BJ (cell line): ENCODE data around the gene MED13. TPM values are rescaled to one million over a fixed set of nuclear protein-coding genes. Genes with fewer than 3 reads are reported as not detected.

Experiments
- CTCF ChIA-PET: fragments of 350-600 bp; formaldehyde crosslinking; extraction: SDS; loops from one replicate; lab custom pipeline; 2021; ENCODE audit warnings: antibody characterized with exemption, inconsistent platforms; lab: Yijun Ruan, JAX
- POLR2A ChIA-PET: fragments of 300-600 bp; sonication (Branson Sonifier 250); formaldehyde crosslinking; extraction: SDS; loops from one replicate; lab custom pipeline; 2021; ENCODE audit warnings: antibody characterized with exemption; lab: Charles Lee
- DNase-seq: peaks from one replicate; pipeline ENCODE4 v3.0.0-alpha.2; 2011; ENCODE audit warnings: low read depth
- H3K27me3 ChIP-seq: 2 replicates; pipeline ENCODE4 v1.6.0; 2011; ENCODE audit warnings: low read length; ENCODE audit not compliant: control insufficient read depth, insufficient read depth
- H3K36me3 ChIP-seq: 2 replicates; pipeline ENCODE4 v1.5.1; 2011; ENCODE audit warnings: low read length; ENCODE audit not compliant: control insufficient read depth, insufficient read depth
- H3K4me3 ChIP-seq: 2 replicates; pipeline ENCODE4 v1.5.1; 2011; ENCODE audit warnings: low read depth, mild to moderate bottlenecking, control low read depth, low read length
- CTCF ChIP-seq: IDR thresholded peaks from 2 replicates; pipeline ENCODE4 v1.5.1; 2011; ENCODE audit warnings: low read depth, mild to moderate bottlenecking, control low read depth, inconsistent platforms, low read length, moderate library complexity; ENCODE audit not compliant: insufficient read depth
- polyA plus RNA-seq: library from polyadenylated mRNA; depleted of rRNA; stranded (reverse); fragments of >200 nt; gene quantifications from 2 replicates; pipeline ENCODE4 v1.2.3, GENCODE V29; 2011

MED13 gene
- polyA plus RNA-seq, 1 experiment, result 18.4 TPM

GRCh38 chr17:62045517-62045916, 19.6 kb downstream of the MED13 start:
- Histone ChIP-seq H3K36me3 (peaks cover 3% of the 10 kb centered on the region), H3K4me3 (no peak overlapping the region), H3K27me3 (no peaks in the 10 kb centered on the region)
- no peak for DNase-seq
- ChIA-PET POLR2A (no interaction called here), CTCF (no interaction called here)
- TF ChIP-seq CTCF, result no peak

DNA sequence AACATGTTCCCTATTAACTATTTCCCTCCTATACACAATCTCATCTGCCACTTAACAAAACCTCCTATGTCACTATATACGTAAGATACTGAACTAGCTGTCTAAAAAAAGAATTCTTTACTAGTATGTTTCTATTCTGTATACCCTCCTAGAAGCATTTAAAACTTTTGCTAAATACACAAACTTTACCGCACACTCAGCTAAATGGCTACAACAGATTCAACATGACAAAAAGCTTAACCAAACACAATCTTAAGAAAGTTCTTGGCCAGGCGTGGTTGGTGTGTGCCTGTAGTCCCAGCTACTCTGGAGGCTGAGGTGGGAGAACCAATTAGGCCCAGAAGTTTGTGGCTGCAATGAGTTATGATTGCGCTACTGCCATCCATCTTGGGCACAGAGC, 20.0 kb downstream of the MED13 start:
- Histone ChIP-seq H3K27me3 (no peaks in the 10 kb centered on the region), H3K4me3 (no peak overlapping the region), H3K36me3 (peaks cover 3% of the 10 kb centered on the region)
- CTCF ChIA-PET, result no interaction called here
- TF ChIP-seq CTCF, result no peak
- DNase-seq, result no peak
- POLR2A ChIA-PET, result no interaction called here

DNA sequence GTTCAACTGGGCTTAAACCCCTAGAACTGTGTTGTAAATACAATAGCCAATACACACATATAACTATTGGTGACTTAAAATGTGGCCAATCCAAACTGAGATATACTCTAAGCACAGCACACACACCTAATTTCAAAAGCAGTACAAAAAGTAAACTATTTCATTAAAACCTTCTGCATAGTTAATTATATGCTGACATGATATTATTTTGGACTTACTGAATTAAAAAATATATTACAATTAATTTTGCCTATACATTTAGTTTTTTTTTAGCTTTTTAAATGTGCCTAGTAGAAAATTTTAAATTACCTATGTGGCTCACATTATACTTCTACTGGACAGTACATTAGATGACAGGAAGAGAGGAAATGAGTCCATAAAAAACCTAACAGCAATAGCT, 21.5 kb downstream of the MED13 start:
- ChIA-PET POLR2A (no interaction called here), CTCF (no interaction called here)
- no peak overlapping the region for H3K4me3 ChIP-seq
- TF ChIP-seq CTCF, result no peak
- H3K27me3 ChIP-seq, result no peaks in the 10 kb centered on the region
- DNase-seq, result no peak
- peaks cover 3% of the 10 kb centered on the region for H3K36me3 ChIP-seq

DNA sequence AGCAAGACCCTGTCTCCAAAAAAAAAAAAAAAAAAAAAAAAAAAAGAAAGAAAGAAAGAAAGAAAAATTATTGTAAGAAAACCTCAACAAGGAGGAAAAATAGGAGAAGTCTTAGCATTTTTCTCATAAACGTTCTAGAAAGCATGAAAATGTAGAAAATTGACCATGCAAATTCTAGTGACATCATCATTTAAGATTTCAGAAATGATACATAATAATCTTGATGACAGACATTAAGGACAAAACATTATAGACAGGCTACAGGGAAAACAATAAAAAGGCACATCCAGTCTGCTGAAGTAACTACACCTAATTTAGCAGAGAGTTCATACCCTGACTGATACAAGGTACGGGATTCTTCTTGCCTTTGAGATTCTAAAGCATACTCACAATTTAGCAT, 21.9 kb downstream of the MED13 start:
- POLR2A ChIA-PET, result no interaction called here
- no peak for DNase-seq
- no peak for TF ChIP-seq CTCF
- Histone ChIP-seq H3K36me3 (peaks cover 3% of the 10 kb centered on the region), H3K4me3 (no peak overlapping the region), H3K27me3 (no peaks in the 10 kb centered on the region)
- CTCF ChIA-PET, result no interaction called here

- Histone ChIP-seq H3K4me3 (no peak overlapping the region), H3K27me3 (no peaks in the 10 kb centered on the region), H3K36me3 (peaks cover 4% of the 10 kb centered on the region)
- CTCF ChIA-PET, result interaction anchor here (1.3 kb wide), 1 partner anchor 23 kb away, joined by 4 read pairs; no protein-coding TSS in a partner anchor
- POLR2A ChIA-PET, result no interaction called here
- TF ChIP-seq CTCF, result no peak
- no peak for DNase-seq
These were observed 26.8 kb downstream of the MED13 start for GRCh38 chr17:62038248-62038647.
